HL-60 (cell line): Measurements from ENCODE around the gene GOLT1A.

ENCODE experiments used
- GABPA ChIP-seq: IDR thresholded peaks from 2 replicates; pipeline ENCODE4 v1.6.1; 2012; ENCODE audit warnings: low read depth
- POLR2AphosphoS5 ChIP-seq: IDR thresholded peaks from 2 replicates; pipeline ENCODE4 v1.6.1; 2012; ENCODE audit warnings: low read depth
- TF ChIP-seq, protein P1 (sequence below): IDR thresholded peaks from 2 replicates; pipeline ENCODE4 v1.6.1; 2012; ENCODE audit warnings: low read depth; ENCODE audit not compliant: insufficient replicate concordance
- TF ChIP-seq, protein P2 (sequence below): IDR thresholded peaks from one replicate; pipeline ENCODE4 v1.5.1; 2011; ENCODE audit warnings: low read length, control low read depth, inconsistent platforms; ENCODE audit not compliant: insufficient read depth

DNA sequence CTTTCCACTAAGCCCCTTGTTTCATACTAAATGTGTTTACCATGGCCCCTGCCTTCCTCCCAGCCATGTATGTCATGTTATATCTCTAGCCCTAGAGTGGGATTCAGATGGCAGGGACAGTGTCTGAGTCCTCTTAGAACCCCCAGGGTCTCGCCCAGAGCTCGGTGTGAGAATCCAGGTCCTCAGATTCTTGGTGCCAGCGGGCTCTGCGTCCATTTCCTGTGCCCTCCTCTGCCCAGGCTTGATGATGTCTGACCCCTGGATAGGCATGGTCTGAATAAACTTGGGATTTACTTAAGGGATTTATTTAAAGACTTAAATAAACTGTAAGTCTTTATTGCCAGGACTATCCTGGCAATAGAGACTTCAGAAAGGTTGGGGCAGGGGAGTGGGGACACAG is 11.3 kb downstream of the GOLT1A start:
- TF ChIP-seq, protein P1, sequence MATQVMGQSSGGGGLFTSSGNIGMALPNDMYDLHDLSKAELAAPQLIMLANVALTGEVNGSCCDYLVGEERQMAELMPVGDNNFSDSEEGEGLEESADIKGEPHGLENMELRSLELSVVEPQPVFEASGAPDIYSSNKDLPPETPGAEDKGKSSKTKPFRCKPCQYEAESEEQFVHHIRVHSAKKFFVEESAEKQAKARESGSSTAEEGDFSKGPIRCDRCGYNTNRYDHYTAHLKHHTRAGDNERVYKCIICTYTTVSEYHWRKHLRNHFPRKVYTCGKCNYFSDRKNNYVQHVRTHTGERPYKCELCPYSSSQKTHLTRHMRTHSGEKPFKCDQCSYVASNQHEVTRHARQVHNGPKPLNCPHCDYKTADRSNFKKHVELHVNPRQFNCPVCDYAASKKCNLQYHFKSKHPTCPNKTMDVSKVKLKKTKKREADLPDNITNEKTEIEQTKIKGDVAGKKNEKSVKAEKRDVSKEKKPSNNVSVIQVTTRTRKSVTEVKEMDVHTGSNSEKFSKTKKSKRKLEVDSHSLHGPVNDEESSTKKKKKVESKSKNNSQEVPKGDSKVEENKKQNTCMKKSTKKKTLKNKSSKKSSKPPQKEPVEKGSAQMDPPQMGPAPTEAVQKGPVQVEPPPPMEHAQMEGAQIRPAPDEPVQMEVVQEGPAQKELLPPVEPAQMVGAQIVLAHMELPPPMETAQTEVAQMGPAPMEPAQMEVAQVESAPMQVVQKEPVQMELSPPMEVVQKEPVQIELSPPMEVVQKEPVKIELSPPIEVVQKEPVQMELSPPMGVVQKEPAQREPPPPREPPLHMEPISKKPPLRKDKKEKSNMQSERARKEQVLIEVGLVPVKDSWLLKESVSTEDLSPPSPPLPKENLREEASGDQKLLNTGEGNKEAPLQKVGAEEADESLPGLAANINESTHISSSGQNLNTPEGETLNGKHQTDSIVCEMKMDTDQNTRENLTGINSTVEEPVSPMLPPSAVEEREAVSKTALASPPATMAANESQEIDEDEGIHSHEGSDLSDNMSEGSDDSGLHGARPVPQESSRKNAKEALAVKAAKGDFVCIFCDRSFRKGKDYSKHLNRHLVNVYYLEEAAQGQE, result no peak
- TF ChIP-seq, protein P2, sequence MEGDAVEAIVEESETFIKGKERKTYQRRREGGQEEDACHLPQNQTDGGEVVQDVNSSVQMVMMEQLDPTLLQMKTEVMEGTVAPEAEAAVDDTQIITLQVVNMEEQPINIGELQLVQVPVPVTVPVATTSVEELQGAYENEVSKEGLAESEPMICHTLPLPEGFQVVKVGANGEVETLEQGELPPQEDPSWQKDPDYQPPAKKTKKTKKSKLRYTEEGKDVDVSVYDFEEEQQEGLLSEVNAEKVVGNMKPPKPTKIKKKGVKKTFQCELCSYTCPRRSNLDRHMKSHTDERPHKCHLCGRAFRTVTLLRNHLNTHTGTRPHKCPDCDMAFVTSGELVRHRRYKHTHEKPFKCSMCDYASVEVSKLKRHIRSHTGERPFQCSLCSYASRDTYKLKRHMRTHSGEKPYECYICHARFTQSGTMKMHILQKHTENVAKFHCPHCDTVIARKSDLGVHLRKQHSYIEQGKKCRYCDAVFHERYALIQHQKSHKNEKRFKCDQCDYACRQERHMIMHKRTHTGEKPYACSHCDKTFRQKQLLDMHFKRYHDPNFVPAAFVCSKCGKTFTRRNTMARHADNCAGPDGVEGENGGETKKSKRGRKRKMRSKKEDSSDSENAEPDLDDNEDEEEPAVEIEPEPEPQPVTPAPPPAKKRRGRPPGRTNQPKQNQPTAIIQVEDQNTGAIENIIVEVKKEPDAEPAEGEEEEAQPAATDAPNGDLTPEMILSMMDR, result no peak
- TF ChIP-seq POLR2AphosphoS5 (no peak), GABPA (no peak)
